T-helper 9 cell (primary cell): ENCODE results near the gene PON3.

Experiments used
- DNase-seq: peaks from one replicate; pipeline ENCODE4 v3.0.0-alpha.2; 2020
- total RNA-seq, 2 donors: gene quantifications; one replicate each; lab custom pipeline; 2026; lab: John Stamatoyannopoulos, UW

The PON3 gene
- 0 reads per million in 2 donors for total RNA-seq

DNA sequence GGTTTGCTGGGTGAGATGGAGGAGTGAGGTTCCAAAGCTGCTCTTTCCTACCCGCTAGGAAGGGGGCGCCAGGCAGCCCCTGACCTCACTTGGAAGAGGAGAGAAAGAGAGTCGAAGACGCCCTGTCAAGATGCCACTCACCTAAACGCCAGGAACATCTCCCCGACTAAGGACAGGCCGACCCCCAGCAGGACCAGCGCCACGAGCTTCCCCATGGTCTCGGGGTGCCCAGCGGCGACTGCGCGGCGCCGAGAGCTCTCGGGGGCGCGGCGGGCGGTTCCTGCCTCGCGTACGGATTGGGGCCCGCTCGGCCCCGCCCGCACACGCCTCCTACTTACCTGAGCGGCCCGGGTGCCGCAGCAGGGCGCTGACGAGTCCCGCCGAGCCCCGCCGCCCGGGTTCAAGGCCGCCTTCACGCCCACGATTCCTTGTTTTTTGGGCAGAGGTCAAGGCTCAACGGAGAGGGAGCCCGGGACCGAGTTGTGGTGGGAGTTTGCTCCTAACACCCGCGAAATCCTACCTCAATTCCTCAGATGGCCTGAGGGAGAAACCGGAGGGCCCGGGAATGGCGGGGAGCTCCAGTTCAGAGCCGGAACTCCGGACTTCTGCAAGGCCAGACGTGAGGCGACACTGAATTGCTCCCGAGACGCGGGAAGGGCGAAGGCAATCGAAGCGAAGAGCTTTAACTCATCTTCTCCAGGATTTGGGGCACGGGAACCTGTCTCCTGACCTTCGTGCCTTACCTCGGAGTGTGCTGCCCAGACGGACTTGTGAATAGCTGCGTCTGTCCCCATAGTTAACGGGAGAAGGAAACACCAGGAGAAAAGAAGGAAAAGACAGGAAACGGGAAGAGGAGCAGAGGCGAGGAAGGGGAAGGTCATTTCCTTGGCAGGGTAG is at the start of gene PON3:
Gene PON3, minus strand, starts transcription at position 240 of the 897 bp plus-strand sequence. Its CDS starts 25 bp downstream, at position 215.
- no peak for DNase-seq

DNA sequence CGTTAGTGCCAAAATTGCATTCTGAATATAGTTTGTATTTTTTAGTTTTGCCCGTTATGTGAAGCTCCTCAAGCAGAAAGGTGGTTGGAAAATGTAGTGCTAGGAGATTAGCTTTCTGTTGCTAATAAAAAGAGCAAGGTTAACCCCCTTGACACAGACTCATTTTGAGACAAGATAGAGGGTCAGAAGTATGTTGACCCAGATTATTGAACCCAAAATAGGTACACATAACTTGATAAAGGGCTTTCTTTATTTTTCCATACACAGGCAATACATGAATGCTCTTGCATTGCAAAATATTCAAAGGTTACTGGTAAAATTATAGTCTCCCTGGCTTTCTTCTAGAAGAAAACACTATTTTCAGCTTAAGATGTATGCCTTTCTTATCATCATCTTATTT is 48.6 kb upstream of the PON3 start:
- no peak for DNase-seq

DNA sequence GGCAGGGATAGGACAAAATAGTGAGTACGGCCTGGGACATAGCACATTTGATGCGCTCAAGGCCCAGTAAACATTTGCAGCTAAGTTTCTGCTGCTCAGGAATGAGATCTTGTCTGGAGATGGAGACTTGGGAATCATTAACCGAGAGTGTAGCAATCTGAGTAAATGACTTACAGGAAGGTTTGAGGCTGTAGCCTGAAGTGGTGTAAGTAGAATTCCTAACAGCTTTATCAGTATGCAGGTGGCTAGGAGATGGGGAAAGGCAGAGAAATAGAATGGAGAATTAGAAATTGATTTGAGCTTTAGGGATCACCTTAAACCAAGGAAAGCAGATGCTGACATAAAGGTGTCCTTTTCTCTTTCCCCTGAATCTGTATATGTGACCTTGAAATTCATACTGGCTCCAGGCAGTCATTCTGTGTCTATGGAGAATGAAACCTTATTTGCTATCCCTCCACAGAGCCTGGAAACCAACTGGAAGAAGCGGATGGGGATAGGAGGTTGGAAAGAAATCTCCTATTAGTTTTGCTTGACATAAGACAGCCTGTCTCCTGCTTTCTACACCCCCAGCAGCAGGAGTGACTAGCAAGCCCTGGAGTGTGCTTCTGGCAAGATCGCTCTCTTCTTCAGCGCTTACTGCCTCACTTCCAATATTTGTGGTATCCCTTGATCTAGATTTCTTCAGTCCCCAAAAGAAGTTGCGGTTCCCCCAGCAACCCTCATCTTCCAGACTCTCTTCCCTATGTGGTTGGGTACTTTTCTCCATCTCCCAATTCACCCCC is 45.1 kb upstream of the PON3 start:
- DNase-seq, result no peak

DNA sequence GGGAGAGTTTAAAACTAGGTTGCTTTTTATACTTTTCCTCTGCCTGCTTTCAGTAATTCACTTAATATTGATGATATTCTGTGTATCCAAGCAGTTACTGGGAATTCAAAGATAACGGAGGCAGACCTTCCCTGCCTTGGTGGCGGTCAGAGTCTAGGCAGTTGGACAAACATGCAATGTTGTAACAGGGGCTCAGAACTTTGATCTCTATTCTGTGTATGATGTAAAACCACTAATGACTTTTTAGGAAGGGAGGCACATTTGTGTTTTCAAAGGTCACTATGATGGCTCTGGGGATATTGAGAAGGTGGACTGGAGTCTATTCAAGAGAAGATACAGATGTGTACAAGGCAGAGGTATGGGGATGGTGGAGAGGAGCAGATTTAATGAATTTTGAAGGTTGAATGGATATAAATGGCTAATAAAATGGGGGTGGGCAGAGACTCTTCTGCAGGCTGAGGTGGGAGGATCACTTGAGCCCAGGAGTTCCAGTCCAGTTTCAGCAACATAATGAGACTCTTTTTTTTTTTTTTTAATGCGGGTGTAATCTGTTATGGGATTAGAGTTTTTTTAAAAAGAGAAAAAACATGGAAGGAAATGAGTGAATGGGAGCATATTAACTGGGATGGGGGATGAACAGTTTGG is 44.3 kb upstream of the PON3 start:
- no peak for DNase-seq

DNA sequence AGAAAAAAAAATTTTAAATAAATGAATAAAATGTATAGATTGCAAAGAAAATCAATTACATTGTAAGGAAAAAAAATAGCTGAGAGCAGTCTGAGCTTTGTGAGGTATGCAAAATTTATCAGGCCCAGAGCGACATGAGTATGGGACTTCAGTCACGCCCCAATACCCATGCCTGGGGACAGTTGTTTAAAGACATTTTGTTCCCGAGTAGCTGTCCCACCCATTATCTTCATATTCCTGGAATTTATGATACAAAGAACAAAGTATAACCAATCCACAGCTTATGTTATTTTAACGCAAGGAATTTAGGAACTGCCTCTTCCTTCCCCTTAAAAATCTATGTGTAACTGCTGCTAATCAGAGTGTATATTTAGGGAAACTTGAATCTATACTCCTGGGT is 40.2 kb upstream of the PON3 start:
- no peak for DNase-seq

DNA sequence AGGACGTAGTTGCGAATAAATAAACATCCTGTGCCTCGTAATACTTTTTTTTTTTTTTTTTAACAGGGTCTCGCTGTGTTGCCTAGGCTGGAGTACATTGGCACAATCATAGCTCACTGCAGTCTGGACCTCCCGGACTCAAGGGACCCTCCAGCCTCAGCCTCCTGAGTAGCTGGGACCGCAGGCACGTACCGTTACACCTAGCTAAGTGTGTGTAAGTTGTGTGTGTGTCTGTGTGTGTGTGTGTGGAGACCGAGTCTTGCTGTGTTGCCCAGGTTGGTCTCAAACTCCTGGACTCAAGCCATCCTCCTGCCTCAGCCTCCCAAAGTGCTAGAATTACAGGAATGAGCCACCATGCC is 39.2 kb upstream of the PON3 start:
- DNase-seq, result no peak

DNA sequence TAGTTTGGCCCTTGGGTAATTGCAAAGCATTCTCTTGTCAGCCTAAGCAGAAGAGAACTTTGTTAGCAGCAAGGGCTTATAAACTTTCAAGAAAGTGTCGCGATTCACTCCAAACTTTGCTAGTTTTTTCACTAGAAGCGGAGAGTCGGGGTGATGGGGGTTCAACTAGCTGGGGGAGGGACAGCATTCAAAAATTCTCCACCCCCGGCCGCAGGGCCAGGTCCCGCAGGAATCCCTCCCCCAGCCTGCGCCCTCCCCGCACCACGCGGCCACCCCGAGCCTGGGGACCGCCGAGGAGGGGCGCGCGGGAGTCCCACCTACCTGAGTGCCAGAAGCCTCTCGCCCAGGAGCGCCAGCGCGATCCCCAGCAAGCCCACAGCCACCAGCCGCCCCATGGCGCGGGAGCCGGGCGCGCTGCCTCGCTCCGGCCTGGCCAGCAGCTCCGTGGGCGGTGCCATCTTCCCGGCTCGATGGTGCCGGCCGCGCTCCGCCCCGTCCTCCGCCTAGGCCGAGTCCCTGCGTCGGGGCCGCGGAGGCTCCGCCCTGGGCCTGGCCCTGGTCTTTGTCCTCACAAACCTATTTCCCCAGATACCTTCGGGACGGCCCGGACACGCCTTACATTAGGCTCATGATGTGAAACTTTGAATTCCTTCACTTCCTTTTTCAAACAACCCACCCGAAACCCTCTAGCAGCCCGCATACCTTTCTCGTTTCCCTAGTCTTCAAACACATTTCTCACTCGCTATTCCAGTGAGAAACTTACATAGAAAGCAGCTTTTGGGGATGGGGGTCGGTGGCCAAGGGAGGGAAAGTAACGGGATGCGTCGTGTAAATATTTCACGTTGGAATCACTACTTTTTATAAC is 38.6 kb upstream of the PON3 start, which contains the start of gene PON2:
Gene PON2, minus strand, starts transcription at position 472 of the 865 bp plus-strand sequence. Its CDS starts 77 bp downstream, at position 395.
- peak; percentile 3 for DNase-seq

DNA sequence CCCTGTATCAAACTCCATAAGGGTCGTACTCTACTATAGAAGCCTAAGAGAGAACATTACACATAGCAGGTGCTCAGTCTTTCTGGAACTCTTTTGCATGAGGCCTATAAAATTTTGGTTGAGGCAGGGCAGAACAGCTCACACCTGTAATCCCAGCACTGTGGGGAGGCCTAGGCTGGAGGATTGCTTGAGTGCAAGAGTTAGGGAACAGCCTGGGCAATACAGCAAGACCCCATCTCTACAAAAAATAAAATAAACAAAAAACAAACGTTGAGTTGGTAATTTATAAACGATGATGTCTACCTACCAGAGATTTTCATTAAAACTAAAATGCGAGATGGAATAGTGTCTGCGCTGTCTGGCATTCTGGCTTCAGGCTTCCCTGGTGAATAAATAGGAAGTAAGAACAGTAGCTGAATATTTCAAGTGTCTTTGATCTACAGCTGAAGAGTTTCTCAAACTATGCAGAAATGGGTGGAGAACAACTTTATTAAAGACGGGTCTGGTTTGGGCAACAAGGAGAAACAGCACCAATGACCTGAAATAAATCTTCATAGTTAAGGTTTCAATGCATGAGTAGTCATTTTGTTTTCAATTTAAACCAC is 37.9 kb upstream of the PON3 start:
- DNase-seq, result no peak

DNA sequence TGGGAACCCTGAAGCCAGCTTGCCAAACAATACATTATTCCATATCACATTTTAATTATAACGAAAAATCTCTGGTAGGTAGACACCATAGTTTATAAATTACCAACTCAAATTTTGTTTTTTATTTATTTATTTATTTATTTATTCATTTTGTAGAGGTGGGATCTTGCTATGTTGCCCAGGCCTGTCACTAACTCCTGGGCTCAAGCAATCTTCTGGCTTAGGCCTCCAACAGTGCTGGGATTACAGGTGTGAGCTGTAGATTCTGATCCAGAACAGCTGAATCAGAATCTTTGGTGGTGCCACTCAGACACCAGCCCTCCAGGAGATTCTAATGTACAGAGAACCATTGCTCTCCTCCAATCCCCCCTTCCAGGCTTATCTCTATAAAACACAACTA is 37.0 kb upstream of the PON3 start:
- DNase-seq, result no peak

DNA sequence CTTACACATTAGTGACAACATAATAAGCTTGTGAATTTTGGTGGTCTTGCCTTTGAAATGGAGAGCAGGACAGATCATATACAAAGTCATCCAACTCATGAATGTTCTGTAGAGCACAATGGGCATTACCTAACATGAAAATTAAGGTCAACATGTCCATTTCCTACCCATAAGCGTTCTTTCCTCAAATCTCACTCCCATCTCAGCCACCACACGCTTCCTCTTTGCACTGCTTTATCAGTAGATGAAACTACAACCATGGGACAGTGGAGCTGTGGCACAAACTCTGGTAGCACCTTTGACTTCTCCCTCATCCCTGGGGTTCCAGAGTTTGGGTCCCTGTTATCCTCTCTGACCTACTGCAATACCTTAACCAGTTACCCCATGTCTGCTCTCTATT is 36.4 kb upstream of the PON3 start:
- no peak for DNase-seq

DNA sequence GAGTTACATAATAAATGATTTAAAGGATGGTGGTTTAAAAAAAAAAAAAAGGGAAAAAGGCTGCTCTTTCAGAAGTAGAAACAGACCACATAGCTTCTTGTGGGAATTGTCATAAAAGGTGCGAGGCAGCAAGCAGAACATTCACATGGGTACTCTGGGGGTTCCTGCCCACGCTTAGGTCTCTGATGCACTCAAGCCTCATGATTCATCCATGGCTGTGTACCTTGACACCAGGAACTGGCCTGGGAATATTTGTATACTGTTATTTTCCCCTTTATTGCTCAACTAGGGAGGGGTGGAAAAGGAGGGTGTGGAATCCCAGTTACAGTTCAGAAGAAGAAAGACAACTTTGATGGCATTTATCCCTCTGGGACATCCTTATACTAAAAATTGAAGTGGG is 34.7 kb upstream of the PON3 start:
- DNase-seq, result no peak

DNA sequence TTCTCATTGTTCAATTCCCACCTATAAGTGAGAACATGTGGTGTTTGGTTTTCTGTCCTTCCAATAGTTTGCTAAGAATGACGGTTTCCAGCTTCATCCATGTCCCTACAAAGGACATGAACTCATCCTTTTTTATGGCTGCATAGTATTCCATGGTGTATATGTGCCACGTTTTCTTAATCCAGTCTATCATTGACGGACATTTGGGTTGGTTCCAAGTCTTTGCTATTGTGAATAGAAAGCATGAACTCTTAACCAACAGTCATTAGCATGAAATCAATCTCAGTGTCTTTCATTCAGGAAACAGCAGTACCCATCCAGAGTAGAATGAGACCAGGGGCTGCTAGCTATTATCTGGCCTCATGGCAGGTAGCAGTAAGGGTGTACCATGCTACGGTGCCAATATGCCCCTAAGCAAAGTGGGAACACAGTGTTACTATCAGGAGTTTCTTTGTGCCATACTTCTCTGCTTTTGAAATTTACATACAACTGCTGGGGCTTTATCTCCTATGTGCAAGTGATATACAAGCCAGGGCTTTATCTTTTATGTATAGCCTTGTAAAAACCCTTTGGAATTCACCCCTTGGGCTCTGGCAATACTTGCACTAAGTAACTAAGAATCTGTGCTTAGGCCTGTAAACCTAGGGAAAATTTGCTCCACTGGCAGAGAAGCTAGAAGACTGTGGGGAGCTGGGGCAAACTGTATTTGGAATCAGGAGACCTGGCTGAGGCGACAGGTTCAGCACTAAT is 33.2 kb upstream of the PON3 start:
- DNase-seq, result no peak

DNA sequence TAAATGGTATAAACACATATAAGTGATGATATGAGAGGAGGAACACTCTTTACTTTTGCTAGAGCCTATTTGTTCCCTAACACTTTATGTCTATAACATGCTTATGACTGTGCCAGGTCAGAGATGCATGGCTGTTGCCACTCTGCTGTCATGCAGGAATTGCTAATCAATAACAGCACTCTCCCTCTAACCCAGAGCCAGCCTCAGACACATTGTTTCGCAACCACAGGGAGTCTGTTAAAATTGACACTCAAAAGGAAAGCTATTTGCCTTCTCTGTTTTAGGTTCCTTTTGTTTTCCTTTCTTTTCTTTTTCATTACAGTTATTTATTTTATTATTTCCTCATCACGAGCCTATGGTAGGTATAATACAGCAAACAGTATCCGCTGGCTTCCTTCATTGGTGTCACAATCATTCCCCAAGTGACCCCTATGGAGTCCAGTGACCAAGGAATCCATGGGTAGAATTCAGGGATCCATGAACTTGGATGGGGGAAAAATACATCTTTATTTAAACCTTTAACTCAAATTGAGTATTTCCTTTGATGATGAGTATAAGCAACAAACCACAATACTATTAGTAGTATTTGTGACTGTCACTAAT is 31.8 kb upstream of the PON3 start:
- DNase-seq, result no peak

DNA sequence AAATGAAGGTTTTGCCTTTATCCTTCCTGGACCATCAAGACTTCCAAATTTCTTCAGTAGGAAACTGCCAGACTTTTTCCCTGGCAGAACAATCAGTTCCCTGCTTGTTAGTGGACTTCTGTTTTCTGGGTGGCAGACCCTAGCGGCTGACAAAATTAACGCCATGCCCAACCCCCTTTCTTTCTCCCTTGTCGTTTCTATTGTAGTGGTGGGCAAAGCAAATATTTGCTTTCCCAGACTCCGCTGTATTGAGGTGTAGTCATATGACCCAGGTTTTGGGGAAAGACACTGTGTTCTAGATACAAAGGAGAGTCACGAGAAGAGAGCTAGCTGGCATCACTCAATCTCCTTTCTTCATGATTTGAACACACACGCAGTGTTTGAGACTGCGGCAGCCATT is 31.0 kb upstream of the PON3 start:
- no peak for DNase-seq

DNA sequence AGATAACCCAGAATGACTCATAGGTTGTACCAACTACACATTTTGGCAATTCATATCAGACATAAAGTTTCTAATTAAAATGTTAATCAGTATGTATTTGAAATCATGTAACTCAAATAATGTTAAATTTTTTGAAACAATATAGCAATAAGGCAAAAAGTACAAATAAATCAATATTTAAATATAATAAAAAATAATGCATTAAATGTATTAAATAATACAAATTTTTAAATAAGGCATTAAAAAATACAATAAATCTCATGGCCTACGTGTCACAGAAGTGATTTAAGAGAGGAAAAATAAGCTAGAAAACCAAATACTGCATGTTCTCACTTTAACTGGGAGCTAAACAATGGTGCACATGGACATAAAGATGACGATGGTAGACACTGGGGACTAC is 29.5 kb upstream of the PON3 start:
- no peak for DNase-seq

DNA sequence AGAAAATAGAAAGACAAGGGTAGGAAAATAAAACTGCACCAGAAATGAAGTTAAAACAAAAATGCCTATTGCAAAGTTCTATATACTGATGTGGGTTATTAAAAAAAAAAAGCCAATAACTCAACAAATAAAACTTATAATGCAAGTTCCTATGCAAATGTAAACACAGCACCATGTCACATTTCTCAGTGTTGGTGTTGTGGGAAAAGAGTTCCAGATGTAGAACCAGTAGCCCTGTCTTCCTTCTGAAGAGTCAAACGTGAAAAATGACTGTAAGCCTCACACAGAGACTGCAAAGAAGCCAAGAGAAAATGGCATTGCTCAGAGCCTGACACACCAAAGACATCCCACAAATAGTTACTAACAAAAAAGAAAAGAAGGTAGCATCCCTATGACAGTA is 28.5 kb upstream of the PON3 start:
- no peak for DNase-seq

DNA sequence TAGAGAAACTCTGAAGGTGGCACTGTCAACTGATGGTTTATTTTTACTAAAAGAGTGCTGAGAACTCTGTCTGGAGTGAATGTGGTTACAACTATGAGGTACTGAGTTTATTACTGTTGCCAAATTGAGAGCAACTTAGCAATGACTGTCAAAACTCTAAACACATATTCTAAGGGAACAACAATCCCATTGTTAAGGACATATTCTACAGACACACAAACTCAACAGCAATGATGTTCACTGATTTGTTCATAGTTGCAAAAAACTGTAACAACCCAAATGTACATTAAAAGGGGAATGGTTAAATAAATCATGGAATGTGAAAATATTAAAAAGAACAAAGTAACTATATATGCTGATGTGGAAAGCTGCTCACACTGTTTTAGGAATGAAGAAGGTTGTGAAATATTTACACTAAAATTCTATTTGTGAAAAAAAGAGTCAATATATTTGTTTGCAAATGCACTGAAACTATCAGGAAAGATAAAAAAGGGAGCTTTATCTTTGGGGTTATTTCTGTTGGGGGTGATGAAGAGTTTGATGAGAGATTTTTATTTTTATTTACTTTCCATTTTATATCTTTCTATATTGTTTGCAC is 25.8 kb upstream of the PON3 start:
- no peak for DNase-seq

DNA sequence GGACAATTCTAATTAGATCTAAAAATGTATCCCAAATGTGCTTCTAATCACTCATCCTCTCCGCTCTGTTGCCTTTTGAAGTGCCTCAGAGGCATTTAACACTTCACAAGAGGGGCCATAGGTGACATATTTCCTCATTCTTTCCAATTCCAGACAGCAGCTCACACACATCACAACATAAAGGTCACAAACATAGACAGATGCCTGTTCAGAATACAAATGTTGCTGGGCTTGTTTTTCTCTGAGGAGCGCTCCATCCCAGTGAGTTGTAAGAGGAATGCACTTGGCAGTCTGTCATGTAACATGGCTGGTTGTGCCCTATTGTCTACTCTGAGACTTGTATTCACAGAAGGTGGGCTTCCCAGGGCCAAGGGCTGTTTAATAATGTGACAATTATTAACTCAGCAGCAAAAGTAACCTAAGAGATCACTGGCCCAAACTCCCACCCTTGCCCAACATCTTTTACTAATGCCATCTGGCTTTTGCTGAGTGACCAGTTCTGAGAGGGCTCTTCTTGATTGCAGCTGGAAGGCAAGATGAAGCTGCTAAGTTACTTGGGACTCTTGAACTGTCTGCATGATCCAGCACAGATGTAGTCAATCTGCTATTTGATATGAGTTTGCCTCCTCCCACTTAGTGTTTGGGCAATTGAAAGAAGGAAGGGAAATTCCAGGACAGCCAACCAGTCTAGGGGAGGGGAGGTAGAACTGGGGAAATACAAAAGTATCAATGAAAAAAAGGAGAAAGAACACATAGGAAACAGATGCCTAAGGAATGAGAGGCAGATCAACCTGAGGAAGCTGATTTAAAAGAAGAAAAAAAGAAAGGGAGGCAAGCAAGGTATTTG is 25.0 kb upstream of the PON3 start:
- no peak for DNase-seq

DNA sequence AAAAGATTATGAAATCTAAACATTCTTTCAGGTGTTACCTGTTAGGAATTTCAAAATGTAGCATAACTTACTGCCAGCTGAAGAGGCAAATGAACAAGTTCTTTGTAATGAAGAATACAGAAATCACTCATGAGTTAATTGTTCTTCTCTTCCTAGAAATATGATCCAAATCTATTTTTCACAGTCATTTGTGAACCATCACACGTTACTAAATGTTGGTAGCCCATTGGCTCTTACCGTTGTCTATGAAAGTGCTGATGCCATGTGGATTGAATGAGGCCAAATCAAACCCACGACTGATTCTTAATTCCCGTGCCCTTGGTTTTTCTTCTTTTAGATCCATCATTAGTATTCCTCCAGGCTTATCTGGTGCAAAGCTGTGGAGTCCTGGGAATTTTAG is 15.9 kb upstream of the PON3 start:
- no peak for DNase-seq
